H9 (cell line): Measurements from ENCODE around the gene EMP3. TPM values are rescaled to one million over a fixed set of nuclear protein-coding genes. Genes with fewer than 3 reads are reported as not detected.

Experiments
- DNase-seq: peaks from one replicate; pipeline ENCODE4 v3.0.0-alpha.2; 2017
- H2AFZ ChIP-seq: one replicate; pipeline ENCODE4 v1.6.1; 2013; ENCODE audit warnings: mild to moderate bottlenecking, low read length, control low read depth, moderate library complexity
- H2AK5ac ChIP-seq: 2 replicates; pipeline ENCODE4 v1.6.1; 2013; ENCODE audit warnings: low read length, control low read depth, mixed read lengths; ENCODE audit not compliant: insufficient read length
- H2BK120ac ChIP-seq: one replicate; pipeline ENCODE4 v1.6.1; 2013; ENCODE audit warnings: low read depth, mild to moderate bottlenecking, low read length, control low read depth, inconsistent platforms; ENCODE audit not compliant: poor library complexity, severe bottlenecking
- H2BK12ac ChIP-seq: 2 replicates; pipeline ENCODE4 v1.6.1; 2013; ENCODE audit warnings: low read length, control low read depth, mixed read lengths, low read depth; ENCODE audit not compliant: insufficient read length
- H2BK15ac ChIP-seq: 2 replicates; pipeline ENCODE4 v1.6.1; 2013; ENCODE audit warnings: low read depth, low read length, control low read depth
- H2BK20ac ChIP-seq: one replicate; pipeline ENCODE4 v1.6.1; 2013; ENCODE audit warnings: low read depth, mild to moderate bottlenecking, low read length, control low read depth, inconsistent platforms; ENCODE audit not compliant: poor library complexity, severe bottlenecking
- H2BK5ac ChIP-seq: 2 replicates; pipeline ENCODE4 v1.6.1; 2013; ENCODE audit warnings: low read length, control low read depth, mixed read lengths; ENCODE audit not compliant: insufficient read length
- H3K14ac ChIP-seq: 2 replicates; pipeline ENCODE4 v1.6.1; 2013; ENCODE audit warnings: low read length, control low read depth; ENCODE audit not compliant: insufficient read depth
- H3K18ac ChIP-seq: 2 replicates; pipeline ENCODE4 v1.6.1; 2013; ENCODE audit warnings: low read depth, mild to moderate bottlenecking, mixed read lengths, low read length, control low read depth; ENCODE audit not compliant: insufficient read length
- H3K23ac ChIP-seq: 2 replicates; pipeline ENCODE4 v1.6.1; 2013; ENCODE audit warnings: low read length, control low read depth, mixed read lengths, low read depth; ENCODE audit not compliant: insufficient read length
- H3K23me2 ChIP-seq: 2 replicates; pipeline ENCODE4 v1.6.1; 2013; ENCODE audit warnings: low read depth, mild to moderate bottlenecking, mixed read lengths, low read length, control low read depth; ENCODE audit not compliant: insufficient read length, poor library complexity, severe bottlenecking
- H3K27ac ChIP-seq: 2 replicates; pipeline ENCODE4 v1.5.1; 2013; ENCODE audit warnings: low read length, control low read depth, mixed read lengths, low read depth; ENCODE audit not compliant: insufficient read length
- H3K27me3 ChIP-seq: 2 replicates; pipeline ENCODE4 v1.6.1; 2013; ENCODE audit warnings: low read length, control low read depth, inconsistent platforms; ENCODE audit not compliant: insufficient read depth
- H3K4ac ChIP-seq: 2 replicates; pipeline ENCODE4 v1.6.1; 2013; ENCODE audit warnings: low read depth, mild to moderate bottlenecking, control low read depth, inconsistent platforms, low read length, moderate library complexity
- H3K4me1 ChIP-seq: 2 replicates; pipeline ENCODE4 v1.6.1; 2013; ENCODE audit warnings: low read length, control low read depth, inconsistent platforms; ENCODE audit not compliant: insufficient read depth
- H3K4me2 ChIP-seq: 2 replicates; pipeline ENCODE4 v1.6.1; 2013; ENCODE audit warnings: low read length, control low read depth, mixed read lengths; ENCODE audit not compliant: insufficient read length, insufficient read depth
- H3K56ac ChIP-seq: 2 replicates; pipeline ENCODE4 v1.6.1; 2013; ENCODE audit warnings: low read depth, mild to moderate bottlenecking, mixed read lengths, low read length, control low read depth; ENCODE audit not compliant: insufficient read length
- H3K79me1 ChIP-seq: 2 replicates; pipeline ENCODE4 v1.6.1; 2013; ENCODE audit warnings: low read depth, mild to moderate bottlenecking, moderate library complexity, low read length, control low read depth, inconsistent platforms; ENCODE audit not compliant: insufficient read depth, poor library complexity, severe bottlenecking
- H3K79me2 ChIP-seq: 2 replicates; pipeline ENCODE4 v1.6.1; 2013; ENCODE audit warnings: low read length, control low read depth, inconsistent platforms; ENCODE audit not compliant: insufficient read depth
- H3K9ac ChIP-seq: 2 replicates; pipeline ENCODE4 v1.6.1; 2013; ENCODE audit warnings: low read length, control low read depth, mixed read lengths; ENCODE audit not compliant: insufficient read length; ENCODE audit errors: extremely low read depth
- H3K9me3 ChIP-seq: one replicate; pipeline ENCODE4 v1.6.1; 2013; ENCODE audit warnings: low read depth, low read length, inconsistent platforms; ENCODE audit not compliant: control insufficient read depth
- H3T11ph ChIP-seq: one replicate; pipeline ENCODE4 v1.6.1; 2013; ENCODE audit warnings: mild to moderate bottlenecking, low read length, control low read depth, inconsistent platforms
- H4K20me1 ChIP-seq: one replicate; pipeline ENCODE4 v1.6.1; 2013; ENCODE audit not compliant: control insufficient read depth, insufficient read length, insufficient read depth
- H4K5ac ChIP-seq: 2 replicates; pipeline ENCODE4 v1.6.1; 2013; ENCODE audit warnings: low read depth, mild to moderate bottlenecking, mixed read lengths, low read length, control low read depth; ENCODE audit not compliant: insufficient read length
- H4K8ac ChIP-seq: replicated peaks from 2 replicates; pipeline ENCODE4 v1.6.1; 2013; ENCODE audit warnings: low read length, control low read depth, mixed read lengths, low read depth; ENCODE audit not compliant: insufficient read length
- H4K91ac ChIP-seq: 2 replicates; pipeline ENCODE4 v1.6.1; 2013; ENCODE audit warnings: low read depth, mild to moderate bottlenecking, moderate library complexity, mixed read lengths, low read length, control low read depth; ENCODE audit not compliant: insufficient read length
- H3K27ac Mint-ChIP-seq, 3 experiments: 2 replicates in 2 of 3; 3 replicates in 1 of 3; pipeline ENCODE4 v1.8.0; 2020 to 2021; ENCODE audit warnings: mixed read lengths in 3 of 3, mild to moderate bottlenecking in 1 of 3, moderate library complexity in 1 of 3
- H3K27me3 Mint-ChIP-seq: 2 replicates; pipeline ENCODE4 v1.8.0; 2021; ENCODE audit warnings: low read depth, mild to moderate bottlenecking, moderate library complexity, mixed read lengths
- H3K36me3 Mint-ChIP-seq, 3 experiments: 2 replicates in 2 of 3; 3 replicates in 1 of 3; pipeline ENCODE4 v1.8.0; 2020 to 2021; ENCODE audit warnings: low read depth in 3 of 3, mixed read lengths in 3 of 3; ENCODE audit not compliant: insufficient read depth in 1 of 3
- H3K4me1 Mint-ChIP-seq, 2 experiments: 2 replicates each; pipeline ENCODE4 v1.8.0; 2020; ENCODE audit warnings: mixed read lengths in 2 of 2
- H3K4me3 Mint-ChIP-seq, 2 experiments: 2 replicates in 1 of 2; 3 replicates in 1 of 2; pipeline ENCODE4 v1.8.0; 2020 to 2021; ENCODE audit warnings: mild to moderate bottlenecking in 2 of 2, mixed read lengths in 2 of 2, moderate library complexity in 1 of 2
- H3K9me3 Mint-ChIP-seq, 2 experiments: 2 replicates in 1 of 2; 3 replicates in 1 of 2; pipeline ENCODE4 v1.8.0; 2020; ENCODE audit warnings: mild to moderate bottlenecking in 2 of 2, mixed read lengths in 2 of 2, moderate library complexity in 1 of 2
- WGBS: extraction: QIAGEN DNeasy Blood & Tissue Kit; methylation state at CpG from one replicate; pipeline ENCODE4 v1.1.7; 2013; ENCODE audit warnings: missing lambda C conversion rate, low lambda C conversion rate, mixed read lengths; ENCODE audit not compliant: insufficient read length; ENCODE audit errors: extremely low coverage; 5-methylcytosine and 5-hydroxymethylcytosine counted together
- total RNA-seq: library from RNA; stranded (reverse); gene quantifications from 2 replicates; pipeline ENCODE4 v1.2.1, GENCODE V29; 2021
- TF ChIP-seq, protein P1 (sequence below): fragments of 200-600 bp; sonication (generic); conservative IDR thresholded peaks from 3 replicates; pipeline ENCODE4 v1.8.0; 2021; ENCODE audit warnings: antibody characterized with exemption, mild to moderate bottlenecking

The EMP3 gene
- total RNA-seq, 1 experiment from 2014 or later, result 9.6 TPM

GRCh38 chr19:48301886-48302599 is 23.3 kb upstream of the EMP3 start:
- H3K56ac ChIP-seq, result no peak overlapping the region
- peaks cover 3% of the 10 kb centered on the region; the same call in 1 of the 2 replicates for H3K27me3 Mint-ChIP-seq
- no peak overlapping the region for H3K18ac ChIP-seq
- H2AK5ac ChIP-seq, result no peak overlapping the region
- no peak overlapping the region for H3K4me3 Mint-ChIP-seq
- no peaks in the 10 kb centered on the region for H3K4me1 ChIP-seq
- TF ChIP-seq, protein P1, sequence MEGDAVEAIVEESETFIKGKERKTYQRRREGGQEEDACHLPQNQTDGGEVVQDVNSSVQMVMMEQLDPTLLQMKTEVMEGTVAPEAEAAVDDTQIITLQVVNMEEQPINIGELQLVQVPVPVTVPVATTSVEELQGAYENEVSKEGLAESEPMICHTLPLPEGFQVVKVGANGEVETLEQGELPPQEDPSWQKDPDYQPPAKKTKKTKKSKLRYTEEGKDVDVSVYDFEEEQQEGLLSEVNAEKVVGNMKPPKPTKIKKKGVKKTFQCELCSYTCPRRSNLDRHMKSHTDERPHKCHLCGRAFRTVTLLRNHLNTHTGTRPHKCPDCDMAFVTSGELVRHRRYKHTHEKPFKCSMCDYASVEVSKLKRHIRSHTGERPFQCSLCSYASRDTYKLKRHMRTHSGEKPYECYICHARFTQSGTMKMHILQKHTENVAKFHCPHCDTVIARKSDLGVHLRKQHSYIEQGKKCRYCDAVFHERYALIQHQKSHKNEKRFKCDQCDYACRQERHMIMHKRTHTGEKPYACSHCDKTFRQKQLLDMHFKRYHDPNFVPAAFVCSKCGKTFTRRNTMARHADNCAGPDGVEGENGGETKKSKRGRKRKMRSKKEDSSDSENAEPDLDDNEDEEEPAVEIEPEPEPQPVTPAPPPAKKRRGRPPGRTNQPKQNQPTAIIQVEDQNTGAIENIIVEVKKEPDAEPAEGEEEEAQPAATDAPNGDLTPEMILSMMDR, result no peak
- no peak overlapping the region for H2BK15ac ChIP-seq
- no peak overlapping the region for H2BK12ac ChIP-seq
- H3K79me2 ChIP-seq, result no peaks in the 10 kb centered on the region
- no peaks in the 10 kb centered on the region; a peak in 1 of 5 replicates for H3K9me3 Mint-ChIP-seq
- H3K4ac ChIP-seq, result no peak overlapping the region
- H2BK5ac ChIP-seq, result no peak overlapping the region
- H3K9ac ChIP-seq, result no peak overlapping the region
- no peaks in the 10 kb centered on the region for H3K79me1 ChIP-seq
- peaks cover 0 to 3% of the 10 kb centered on the region in 2 experiments; a peak in 1 of 4 replicates for H3K4me1 Mint-ChIP-seq
- H4K20me1 ChIP-seq, result no peaks in the 10 kb centered on the region
- no peak overlapping the region for H4K5ac ChIP-seq
- DNase-seq, result no peak
- H4K91ac ChIP-seq, result no peak overlapping the region
- no peak overlapping the region for H3K27ac ChIP-seq
- no peaks in the 10 kb centered on the region for H3K9me3 ChIP-seq
- H3K23ac ChIP-seq, result no peak overlapping the region
- no peak overlapping the region for H2BK120ac ChIP-seq
- H2BK20ac ChIP-seq, result no peak overlapping the region
- no peak overlapping the region for H3K14ac ChIP-seq
- WGBS, result no CpG with 5 or more reads among the region's 1 CpG
- no peak overlapping the region for H3K4me2 ChIP-seq
- H4K8ac ChIP-seq, result no peak overlapping the region
- H2AFZ ChIP-seq, result no peak overlapping the region
- H3T11ph ChIP-seq, result no peak overlapping the region
- H3K27me3 ChIP-seq, result no peaks in the 10 kb centered on the region
- H3K27ac Mint-ChIP-seq, result no peak overlapping the region
- H3K23me2 ChIP-seq, result no peaks in the 10 kb centered on the region
- no peaks in the 10 kb centered on the region for H3K36me3 Mint-ChIP-seq
